Activated effector memory CD4-positive, alpha-beta T cell treated with anti-CD3 and anti-CD28 coated beads, Interleukin-2, amount 50 U/mL, for 16 hours (primary cell): Measurements from ENCODE around the gene ZFPM1.

Source experiments
- DNase-seq: peaks from one replicate; pipeline ENCODE4 v3.0.0-alpha.2; 2020

ZFPM1 gene

GRCh38 chr16:88435437-88436355, 17.4 kb upstream of the ZFPM1 start:
- no peak for DNase-seq

GRCh38 chr16:88436796-88437195, 16.3 kb upstream of the ZFPM1 start:
- DNase-seq, result no peak

GRCh38 chr16:88437367-88437964, 15.6 kb upstream of the ZFPM1 start:
- DNase-seq, result peak; percentile 89

- no peak for DNase-seq
Measured at GRCh38 chr16:88438084-88438870, 14.8 kb upstream of the ZFPM1 start.

- no peak for DNase-seq
Measured at GRCh38 chr16:88439016-88439415, 14.1 kb upstream of the ZFPM1 start.

GRCh38 chr16:88439706-88440105, 13.4 kb upstream of the ZFPM1 start:
- DNase-seq, result no peak

GRCh38 chr16:88440111-88440510, 13.0 kb upstream of the ZFPM1 start:
- no peak for DNase-seq

GRCh38 chr16:88440686-88441405, 12.2 kb upstream of the ZFPM1 start:
- DNase-seq, result no peak

- DNase-seq, result no peak
Measured at GRCh38 chr16:88441460-88441859, 11.6 kb upstream of the ZFPM1 start.

- no peak for DNase-seq
Measured at GRCh38 chr16:88442383-88442726, 10.7 kb upstream of the ZFPM1 start.

- peak; percentile 94 for DNase-seq
Measured at GRCh38 chr16:88442727-88443576, 10.1 kb upstream of the ZFPM1 start.

GRCh38 chr16:88444826-88445582, 8.1 kb upstream of the ZFPM1 start:
- DNase-seq, result no peak

- DNase-seq, result no peak
Measured at GRCh38 chr16:88445583-88445960, 7.5 kb upstream of the ZFPM1 start.

- DNase-seq, result no peak
Measured at GRCh38 chr16:88446061-88446460, 7.0 kb upstream of the ZFPM1 start.

GRCh38 chr16:88446736-88447135, 6.3 kb upstream of the ZFPM1 start:
- DNase-seq, result no peak

- no peak for DNase-seq
Measured at GRCh38 chr16:88447881-88448280, 5.2 kb upstream of the ZFPM1 start.

- DNase-seq, result no peak
Measured at GRCh38 chr16:88448461-88449266, 4.4 kb upstream of the ZFPM1 start.

- no peak for DNase-seq
Measured at GRCh38 chr16:88449267-88449561, 3.9 kb upstream of the ZFPM1 start.

GRCh38 chr16:88451586-88452481, 1.2 kb upstream of the ZFPM1 start:
- DNase-seq, result no peak
